Measurements from ENCODE around the gene TNIK.

DNA sequence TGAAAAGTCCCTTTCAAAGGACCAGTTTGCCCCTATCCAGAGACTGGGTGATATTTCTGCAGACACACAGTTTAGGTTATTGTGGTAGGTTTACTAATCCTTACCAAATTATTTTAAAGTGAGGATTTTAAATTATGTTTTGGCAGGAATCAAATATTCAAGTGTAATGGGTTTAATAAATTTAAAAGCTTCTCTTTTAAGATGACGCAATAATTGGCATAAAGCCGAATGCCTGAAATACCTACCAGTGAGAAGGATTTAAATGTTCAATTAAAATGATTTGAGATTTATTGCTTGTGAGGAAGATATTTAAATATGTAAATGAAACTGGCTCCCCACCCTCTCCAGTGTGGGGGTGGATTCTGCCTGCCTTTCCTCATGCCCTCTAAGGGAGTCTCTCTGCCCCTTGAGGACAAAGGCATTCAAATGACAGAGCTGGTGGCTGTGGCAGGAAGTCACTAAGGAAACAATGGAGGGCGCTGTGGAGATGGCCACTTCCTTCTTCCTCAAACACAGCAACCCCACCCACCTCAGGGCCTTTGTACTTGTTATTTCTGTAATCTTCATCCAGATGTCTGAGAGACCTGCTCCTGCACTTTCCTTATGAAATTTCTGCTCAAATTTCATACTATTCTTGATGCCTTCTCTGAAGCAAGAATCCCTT lies 131.7 kb downstream of the TNIK start:
- TF ChIP-seq, protein P1, sequence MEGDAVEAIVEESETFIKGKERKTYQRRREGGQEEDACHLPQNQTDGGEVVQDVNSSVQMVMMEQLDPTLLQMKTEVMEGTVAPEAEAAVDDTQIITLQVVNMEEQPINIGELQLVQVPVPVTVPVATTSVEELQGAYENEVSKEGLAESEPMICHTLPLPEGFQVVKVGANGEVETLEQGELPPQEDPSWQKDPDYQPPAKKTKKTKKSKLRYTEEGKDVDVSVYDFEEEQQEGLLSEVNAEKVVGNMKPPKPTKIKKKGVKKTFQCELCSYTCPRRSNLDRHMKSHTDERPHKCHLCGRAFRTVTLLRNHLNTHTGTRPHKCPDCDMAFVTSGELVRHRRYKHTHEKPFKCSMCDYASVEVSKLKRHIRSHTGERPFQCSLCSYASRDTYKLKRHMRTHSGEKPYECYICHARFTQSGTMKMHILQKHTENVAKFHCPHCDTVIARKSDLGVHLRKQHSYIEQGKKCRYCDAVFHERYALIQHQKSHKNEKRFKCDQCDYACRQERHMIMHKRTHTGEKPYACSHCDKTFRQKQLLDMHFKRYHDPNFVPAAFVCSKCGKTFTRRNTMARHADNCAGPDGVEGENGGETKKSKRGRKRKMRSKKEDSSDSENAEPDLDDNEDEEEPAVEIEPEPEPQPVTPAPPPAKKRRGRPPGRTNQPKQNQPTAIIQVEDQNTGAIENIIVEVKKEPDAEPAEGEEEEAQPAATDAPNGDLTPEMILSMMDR (IDR thresholded peaks at IDR 0.05; ENCODE audit: low read depth, low read length): peak; percentile 47
- no peak for TF ChIP-seq EZH2phosphoT487 (IDR thresholded peaks at IDR 0.05; ENCODE audit: low read depth)
